Measurements from ENCODE around the gene TTF1. TPM values are rescaled to one million over a fixed set of nuclear protein-coding genes. Genes with fewer than 3 reads are reported as not detected.

The TTF1 gene
- total RNA-seq, 2 donors from 2014 or later, result 11.5 to 11.8 TPM

- Histone ChIP-seq H3K9me3 (no peaks in the 10 kb centered on the region), H3K27ac (no peak overlapping the region)
- ATAC-seq (ENCODE audit: insufficient number of reproducible peaks, low FRiP score, low read depth), result no peak
Measured at GRCh38 chr9:132367613-132368313, 38.9 kb downstream of the TTF1 start.

GRCh38 chr9:132366481-132366880, 40.2 kb downstream of the TTF1 start:
- TF ChIP-seq, protein P1, sequence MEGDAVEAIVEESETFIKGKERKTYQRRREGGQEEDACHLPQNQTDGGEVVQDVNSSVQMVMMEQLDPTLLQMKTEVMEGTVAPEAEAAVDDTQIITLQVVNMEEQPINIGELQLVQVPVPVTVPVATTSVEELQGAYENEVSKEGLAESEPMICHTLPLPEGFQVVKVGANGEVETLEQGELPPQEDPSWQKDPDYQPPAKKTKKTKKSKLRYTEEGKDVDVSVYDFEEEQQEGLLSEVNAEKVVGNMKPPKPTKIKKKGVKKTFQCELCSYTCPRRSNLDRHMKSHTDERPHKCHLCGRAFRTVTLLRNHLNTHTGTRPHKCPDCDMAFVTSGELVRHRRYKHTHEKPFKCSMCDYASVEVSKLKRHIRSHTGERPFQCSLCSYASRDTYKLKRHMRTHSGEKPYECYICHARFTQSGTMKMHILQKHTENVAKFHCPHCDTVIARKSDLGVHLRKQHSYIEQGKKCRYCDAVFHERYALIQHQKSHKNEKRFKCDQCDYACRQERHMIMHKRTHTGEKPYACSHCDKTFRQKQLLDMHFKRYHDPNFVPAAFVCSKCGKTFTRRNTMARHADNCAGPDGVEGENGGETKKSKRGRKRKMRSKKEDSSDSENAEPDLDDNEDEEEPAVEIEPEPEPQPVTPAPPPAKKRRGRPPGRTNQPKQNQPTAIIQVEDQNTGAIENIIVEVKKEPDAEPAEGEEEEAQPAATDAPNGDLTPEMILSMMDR (IDR thresholded peaks at IDR 0.05), result no peak
- ATAC-seq (ENCODE audit: insufficient number of reproducible peaks, low FRiP score, low read depth) (no peak), DNase-seq (ENCODE audit: low spot score) (no peak)
- no peak overlapping the region for H3K27ac ChIP-seq
- no peak overlapping the region for H3K4me3 ChIP-seq
- no peaks in the 10 kb centered on the region for H3K9me3 ChIP-seq
- H3K4me1 ChIP-seq (ENCODE audit: control insufficient read depth in 1 of 2, low read depth in 2 of 2), result no peaks in the 10 kb centered on the region
- H3K27me3 ChIP-seq (replicated peaks; ENCODE audit: insufficient read depth), result no peaks in the 10 kb centered on the region
- no peaks in the 10 kb centered on the region for H3K36me3 ChIP-seq

More at GRCh38 chr9:132367613-132368313, 38.9 kb downstream of the TTF1 start:
- TF ChIP-seq, protein P1 (IDR thresholded peaks at IDR 0.05), result no peak
- Histone ChIP-seq H3K36me3 (no peaks in the 10 kb centered on the region), H3K27me3 (replicated peaks; ENCODE audit: insufficient read depth) (no peaks in the 10 kb centered on the region), H3K4me1 (ENCODE audit: control insufficient read depth in 1 of 2, low read depth in 2 of 2) (no peaks in the 10 kb centered on the region), H3K4me3 (no peak overlapping the region)
- DNase-seq (ENCODE audit: low spot score), result no peak

DNA sequence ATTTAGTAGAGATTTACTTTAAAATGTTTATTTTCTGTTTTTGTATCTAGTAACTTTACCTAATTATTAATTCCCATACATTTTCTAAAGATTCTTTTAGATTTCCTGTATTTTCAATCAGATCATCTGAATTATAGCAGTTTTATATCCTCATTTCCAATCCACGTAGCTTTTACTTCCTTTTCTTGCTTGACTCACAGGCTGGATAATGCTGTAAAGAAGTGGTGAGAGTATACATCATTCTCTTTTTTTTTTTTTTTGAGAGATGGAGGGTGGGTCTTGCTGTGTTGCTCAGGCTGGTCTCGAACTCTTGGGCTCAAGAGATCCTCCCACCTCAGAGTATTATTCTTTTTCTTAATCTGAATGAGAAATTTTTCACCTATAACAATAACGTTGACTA, 40.7 kb downstream of the TTF1 start:
- Histone ChIP-seq H3K4me3 (no peak overlapping the region), H3K27ac (no peak overlapping the region), H3K9me3 (no peaks in the 10 kb centered on the region), H3K4me1 (ENCODE audit: control insufficient read depth in 1 of 2, low read depth in 2 of 2) (no peaks in the 10 kb centered on the region), H3K27me3 (replicated peaks; ENCODE audit: insufficient read depth) (no peaks in the 10 kb centered on the region), H3K36me3 (no peaks in the 10 kb centered on the region)
- ATAC-seq (ENCODE audit: insufficient number of reproducible peaks, low FRiP score, low read depth) (no peak), DNase-seq (ENCODE audit: low spot score) (no peak)
- TF ChIP-seq, protein P1 (IDR thresholded peaks at IDR 0.05), result no peak

DNA sequence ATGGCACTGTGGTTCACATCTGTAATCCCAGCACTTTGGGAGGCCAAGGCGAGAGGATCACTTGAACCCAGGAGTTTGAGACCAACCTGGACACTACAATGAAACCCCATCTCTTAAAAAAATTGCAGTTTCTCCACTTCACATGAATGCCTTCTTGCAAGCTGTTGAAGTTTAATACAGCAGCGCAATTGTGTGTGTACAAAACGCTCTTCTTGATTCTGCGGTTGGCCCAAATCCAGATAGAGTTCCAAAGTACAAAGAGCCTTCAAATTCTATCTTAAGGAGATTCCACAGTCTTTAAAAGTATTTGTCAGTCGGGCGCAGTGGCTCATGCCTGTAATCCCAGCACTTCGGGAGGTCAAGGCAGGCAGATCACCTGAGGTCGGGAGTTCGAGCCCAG, 42.6 kb downstream of the TTF1 start:
- DNase-seq (ENCODE audit: low spot score), result no peak
- TF ChIP-seq, protein P1 (IDR thresholded peaks at IDR 0.05), result no peak
- no peak overlapping the region for H3K4me3 ChIP-seq
- ATAC-seq (ENCODE audit: insufficient number of reproducible peaks, low FRiP score, low read depth), result no peak
- no peak overlapping the region for H3K27ac ChIP-seq
- no peaks in the 10 kb centered on the region for H3K27me3 ChIP-seq (replicated peaks; ENCODE audit: insufficient read depth)
- H3K4me1 ChIP-seq (ENCODE audit: control insufficient read depth in 1 of 2, low read depth in 2 of 2), result no peaks in the 10 kb centered on the region
- no peaks in the 10 kb centered on the region for H3K36me3 ChIP-seq
- no peaks in the 10 kb centered on the region for H3K9me3 ChIP-seq

DNA sequence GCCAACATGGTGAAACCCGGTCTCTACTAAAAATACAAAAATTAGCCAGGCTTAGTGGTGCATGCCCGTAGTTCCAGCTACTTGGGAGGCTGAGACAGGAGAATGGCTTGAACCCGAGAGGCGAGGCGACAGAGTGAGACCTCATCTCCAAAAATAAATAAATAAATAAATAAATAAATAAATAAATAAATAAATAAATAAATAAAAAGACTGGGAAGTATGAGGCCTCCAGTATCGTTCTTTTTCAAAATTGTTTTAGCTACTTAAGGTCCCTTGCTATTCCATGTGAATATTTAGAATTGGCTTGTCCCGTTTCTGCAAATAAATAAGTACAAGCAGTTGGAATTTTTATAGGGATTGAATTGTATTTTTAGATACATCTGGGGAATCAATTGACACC, 48.9 kb downstream of the TTF1 start:
- no peak overlapping the region for H3K27ac ChIP-seq
- H3K27me3 ChIP-seq (replicated peaks; ENCODE audit: insufficient read depth), result no peaks in the 10 kb centered on the region
- peaks cover 3 to 14% of the 10 kb centered on the region in 2 donors for H3K4me1 ChIP-seq (ENCODE audit: control insufficient read depth in 1 of 2, low read depth in 2 of 2)
- TF ChIP-seq, protein P1 (IDR thresholded peaks at IDR 0.05), result no peak
- H3K36me3 ChIP-seq, result peaks cover 3% of the 10 kb centered on the region
- ATAC-seq (ENCODE audit: insufficient number of reproducible peaks, low FRiP score, low read depth), result no peak
- no peaks in the 10 kb centered on the region for H3K9me3 ChIP-seq
- DNase-seq (ENCODE audit: low spot score), result no peak
- no peak overlapping the region for H3K4me3 ChIP-seq
